ENCODE results near the gene DNAJC5.

Gene DNAJC5

GRCh38 chr20:63896264-63897105 is 1.6 kb downstream of the DNAJC5 start:
- Histone ChIP-seq H3K9ac (ENCODE audit: low read depth, low read length, poor library complexity, severe bottlenecking) (peak overlapping the region; percentile 85), H3K4me1 (ENCODE audit: insufficient read depth, low read length, poor library complexity, severe bottlenecking) (peaks cover 27% of the 10 kb centered on the region), H4K20me1 (ENCODE audit: insufficient read depth, low read length, poor library complexity, severe bottlenecking) (peaks cover 45% of the 10 kb centered on the region), H3K4me3 (ENCODE audit: low read length, poor library complexity, severe bottlenecking) (peak overlapping the region; percentile 85), H3K9me2 (replicated peaks; ENCODE audit: low read depth, low read length) (no peaks in the 10 kb centered on the region), H3K36me3 (ENCODE audit: insufficient read depth, low read length) (peaks cover 3% of the 10 kb centered on the region; the same call in 1 of the 2 replicates), H3K4me2 (ENCODE audit: low read depth, low read length, poor library complexity, severe bottlenecking) (peak overlapping the region; percentile 90), H2AFZ (ENCODE audit: low read length) (no peak overlapping the region), H3F3A (ENCODE audit: low read depth) (peaks cover 12% of the 10 kb centered on the region; the same call in 1 of the 2 replicates), H3K27me3 (ENCODE audit: insufficient read depth, low read length, poor library complexity, severe bottlenecking) (no peaks in the 10 kb centered on the region), H3K9me3 (ENCODE audit: insufficient read depth, low read depth, low read length) (no peaks in the 10 kb centered on the region), H3K79me2 (ENCODE audit: insufficient read depth, low read length) (peaks cover 61% of the 10 kb centered on the region)
- TF ChIP-seq EZH2phosphoT487 (IDR thresholded peaks at IDR 0.05; ENCODE audit: borderline replicate concordance), result no peak
- TF ChIP-seq CTCF (conservative IDR thresholded peaks at IDR 0.05; ENCODE audit: low read length), result no peak

DNA sequence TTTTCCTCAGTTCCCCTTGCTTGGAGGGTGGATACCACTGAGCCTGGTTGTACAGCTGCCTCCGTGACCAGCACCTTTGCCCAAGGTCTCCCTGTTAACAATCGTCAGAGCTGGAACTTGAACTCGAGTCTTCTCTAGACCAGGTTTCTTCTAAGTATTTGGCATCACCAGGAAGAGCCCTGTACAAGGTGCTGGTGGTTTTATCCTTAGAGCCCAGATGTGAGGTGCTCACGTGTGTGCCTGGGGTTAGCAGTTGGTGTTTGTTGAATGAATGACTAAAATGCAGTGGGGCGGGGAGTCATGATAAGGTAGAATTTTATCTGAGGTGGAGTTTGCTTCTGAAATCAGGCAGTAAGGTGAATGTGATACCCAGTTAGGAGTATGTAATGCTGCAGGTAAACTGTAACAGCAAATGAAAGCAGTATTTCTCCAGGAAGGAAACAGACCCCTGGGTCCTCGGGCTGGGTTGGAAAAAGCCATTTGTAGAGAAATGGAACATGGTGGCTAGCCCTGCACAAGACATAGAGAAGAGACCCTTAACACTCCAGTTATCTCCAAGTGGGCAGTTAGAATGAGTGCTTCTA is 3.1 kb downstream of the DNAJC5 start:
- peak overlapping the region; percentile 90 for H3K4me2 ChIP-seq (ENCODE audit: low read depth, low read length, poor library complexity, severe bottlenecking)
- H3K36me3 ChIP-seq (ENCODE audit: insufficient read depth, low read length), result no peaks in the 10 kb centered on the region
- H3K4me1 ChIP-seq (ENCODE audit: insufficient read depth, low read length, poor library complexity, severe bottlenecking), result peaks cover 29% of the 10 kb centered on the region
- H3K4me3 ChIP-seq (ENCODE audit: low read length, poor library complexity, severe bottlenecking), result no peak overlapping the region
- no peak for TF ChIP-seq EZH2phosphoT487 (IDR thresholded peaks at IDR 0.05; ENCODE audit: borderline replicate concordance)
- no peak for TF ChIP-seq CTCF (conservative IDR thresholded peaks at IDR 0.05; ENCODE audit: low read length)
- H3K9me2 ChIP-seq (replicated peaks; ENCODE audit: low read depth, low read length), result no peaks in the 10 kb centered on the region
- peaks cover 49% of the 10 kb centered on the region for H4K20me1 ChIP-seq (ENCODE audit: insufficient read depth, low read length, poor library complexity, severe bottlenecking)
- peaks cover 71% of the 10 kb centered on the region for H3K79me2 ChIP-seq (ENCODE audit: insufficient read depth, low read length)
- H2AFZ ChIP-seq (ENCODE audit: low read length), result no peak overlapping the region
- H3K9ac ChIP-seq (ENCODE audit: low read depth, low read length, poor library complexity, severe bottlenecking), result peak overlapping the region; percentile 6
- H3K27me3 ChIP-seq (ENCODE audit: insufficient read depth, low read length, poor library complexity, severe bottlenecking), result no peaks in the 10 kb centered on the region
- no peaks in the 10 kb centered on the region for H3K9me3 ChIP-seq (ENCODE audit: insufficient read depth, low read depth, low read length)
- H3F3A ChIP-seq (ENCODE audit: low read depth), result peaks cover 12% of the 10 kb centered on the region; the same call in 1 of the 2 replicates

- Histone ChIP-seq H3F3A (ENCODE audit: low read depth) (peaks cover 4% of the 10 kb centered on the region; the same call in 1 of the 2 replicates), H3K4me1 (ENCODE audit: insufficient read depth, low read length, poor library complexity, severe bottlenecking) (peaks cover 30% of the 10 kb centered on the region), H4K20me1 (ENCODE audit: insufficient read depth, low read length, poor library complexity, severe bottlenecking) (peaks cover 49% of the 10 kb centered on the region), H2AFZ (ENCODE audit: low read length) (no peak overlapping the region), H3K27me3 (ENCODE audit: insufficient read depth, low read length, poor library complexity, severe bottlenecking) (no peaks in the 10 kb centered on the region), H3K4me2 (ENCODE audit: low read depth, low read length, poor library complexity, severe bottlenecking) (peak overlapping the region; percentile 7), H3K36me3 (ENCODE audit: insufficient read depth, low read length) (no peaks in the 10 kb centered on the region), H3K9me2 (replicated peaks; ENCODE audit: low read depth, low read length) (no peaks in the 10 kb centered on the region), H3K79me2 (ENCODE audit: insufficient read depth, low read length) (peaks cover 81% of the 10 kb centered on the region), H3K4me3 (ENCODE audit: low read length, poor library complexity, severe bottlenecking) (no peak overlapping the region), H3K9ac (ENCODE audit: low read depth, low read length, poor library complexity, severe bottlenecking) (no peak overlapping the region), H3K9me3 (ENCODE audit: insufficient read depth, low read depth, low read length) (no peaks in the 10 kb centered on the region)
- no peak for TF ChIP-seq EZH2phosphoT487 (IDR thresholded peaks at IDR 0.05; ENCODE audit: borderline replicate concordance)
- TF ChIP-seq CTCF (conservative IDR thresholded peaks at IDR 0.05; ENCODE audit: low read length), result no peak
Measured at GRCh38 chr20:63898882-63899558, 4.1 kb downstream of the DNAJC5 start.
